Inferior parietal cortex (tissue), 1 donor: ENCODE results near the gene SPRN.
"Not testable (repeated sequence)": the region's sequence is repeated elsewhere in the genome, so short reads cannot be mapped to it uniquely, and the experiment has no call there.

Source experiments
- DNase-seq: peaks from one replicate; pipeline ENCODE4 v3.0.0-alpha.2; 2016; ENCODE audit errors: extremely low spot score

The SPRN gene

GRCh38 chr10:133456041-133456951, 31.9 kb upstream of the SPRN start:
- DNase-seq = no peak

- no peak for DNase-seq
Measured at GRCh38 chr10:133455611-133456031, 31.2 kb upstream of the SPRN start.

- DNase-seq = no peak
Measured at GRCh38 chr10:133455196-133455595, 30.8 kb upstream of the SPRN start.

DNA sequence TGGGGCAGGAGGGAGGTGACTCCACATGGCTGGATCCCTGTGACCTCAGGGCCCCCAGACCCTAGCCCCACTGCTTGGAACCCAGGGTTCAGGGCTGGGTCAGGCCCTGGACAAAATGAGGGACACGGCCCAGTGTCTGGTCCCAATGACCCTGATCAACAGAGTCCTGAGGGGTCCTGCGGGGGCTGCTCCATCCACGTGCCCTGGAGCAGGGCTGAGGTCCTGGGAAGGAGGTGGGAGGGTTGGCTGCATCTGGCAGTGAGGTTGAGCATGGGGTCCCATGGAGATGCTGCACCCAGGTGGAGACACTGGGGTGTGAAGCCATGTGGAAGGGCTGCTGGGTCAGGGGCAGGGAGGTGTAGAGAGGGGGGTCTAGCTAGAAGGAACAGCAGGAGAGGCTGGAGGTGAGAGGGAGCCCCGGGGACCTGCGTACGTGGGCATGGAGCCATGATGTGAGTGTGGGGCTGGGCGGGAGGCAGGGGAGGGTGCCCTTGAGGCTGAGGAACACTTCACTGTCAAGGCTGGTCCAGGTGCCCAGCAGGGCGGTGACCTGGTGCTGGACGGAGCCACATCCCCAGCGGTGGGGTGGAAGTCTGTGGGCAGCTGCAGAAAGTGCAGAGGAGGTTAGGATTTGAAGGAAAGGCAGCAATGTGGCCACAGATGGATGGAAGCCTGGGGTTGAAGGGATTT, 29.9 kb upstream of the SPRN start:
- DNase-seq = no peak

GRCh38 chr10:133453516-133454203, 29.2 kb upstream of the SPRN start, which contains the start of gene SCART1:
Gene SCART1 (plus strand): TSS chr10:133453945. CDS start chr10:133453998, 53 bp downstream.
- DNase-seq = no peak

DNA sequence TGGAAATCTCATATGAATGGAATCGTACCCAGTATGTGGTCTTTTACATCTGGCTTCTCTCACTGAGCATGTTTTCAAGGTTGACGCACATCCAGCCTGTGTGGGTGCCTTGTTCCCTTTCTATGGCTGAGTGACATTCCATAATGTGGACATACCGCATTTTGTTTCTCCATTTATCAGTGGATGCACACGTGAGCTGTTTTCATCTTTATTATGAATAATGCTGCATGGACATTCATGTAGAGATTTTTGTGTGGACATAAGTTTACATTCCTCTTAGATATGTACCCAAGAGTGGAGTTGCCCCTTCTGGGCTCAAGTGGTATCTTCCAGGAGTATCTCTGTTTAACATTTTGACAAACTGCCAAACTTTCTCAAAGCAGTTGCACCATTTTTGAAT, 28.0 kb upstream of the SPRN start:
- no peak for DNase-seq

DNA sequence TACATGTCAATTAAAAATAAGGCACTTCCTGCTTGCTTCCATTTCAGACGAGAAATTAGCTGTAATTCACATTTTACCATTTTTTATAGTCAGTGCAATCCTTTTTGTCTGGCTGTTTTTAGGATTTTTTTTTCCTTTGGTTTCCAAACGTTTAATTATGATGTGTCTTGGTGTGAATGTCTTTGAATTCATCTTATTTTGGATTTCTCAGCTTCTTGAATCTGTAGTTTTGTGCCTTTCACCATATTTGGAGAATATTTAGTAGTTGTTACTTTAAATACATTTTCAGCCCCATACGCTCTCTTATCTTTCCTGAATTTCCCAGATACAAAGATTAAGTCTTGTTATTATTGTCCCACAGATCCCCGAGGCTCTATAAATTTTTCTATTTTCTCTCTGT, 26.9 kb upstream of the SPRN start:
- DNase-seq = no peak

GRCh38 chr10:133448120-133448519, 23.7 kb upstream of the SPRN start:
- DNase-seq = no peak

DNA sequence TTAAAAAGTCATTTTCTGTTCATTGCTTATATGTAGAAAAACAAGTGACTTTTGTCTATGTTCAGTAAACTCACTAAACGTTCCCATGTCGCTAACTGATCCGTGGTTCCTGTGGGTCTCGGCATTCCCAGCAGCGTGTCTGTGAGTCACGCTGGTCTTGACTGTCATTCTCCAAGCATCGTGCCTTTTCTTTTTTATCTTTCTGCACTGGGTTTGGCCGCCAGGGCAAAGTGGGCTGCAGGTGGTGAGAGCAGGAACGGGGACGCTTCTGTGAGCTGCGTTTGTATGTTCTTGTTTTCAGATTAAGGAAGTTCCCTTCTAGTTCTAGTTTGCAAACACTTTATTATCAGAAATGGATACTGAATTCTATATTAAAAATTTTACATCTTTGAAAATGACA, 22.6 kb upstream of the SPRN start:
- no peak for DNase-seq

- DNase-seq = no peak
Measured at GRCh38 chr10:133445751-133446708, 21.6 kb upstream of the SPRN start.

GRCh38 chr10:133445268-133445732, 20.9 kb upstream of the SPRN start:
- DNase-seq = no peak

DNA sequence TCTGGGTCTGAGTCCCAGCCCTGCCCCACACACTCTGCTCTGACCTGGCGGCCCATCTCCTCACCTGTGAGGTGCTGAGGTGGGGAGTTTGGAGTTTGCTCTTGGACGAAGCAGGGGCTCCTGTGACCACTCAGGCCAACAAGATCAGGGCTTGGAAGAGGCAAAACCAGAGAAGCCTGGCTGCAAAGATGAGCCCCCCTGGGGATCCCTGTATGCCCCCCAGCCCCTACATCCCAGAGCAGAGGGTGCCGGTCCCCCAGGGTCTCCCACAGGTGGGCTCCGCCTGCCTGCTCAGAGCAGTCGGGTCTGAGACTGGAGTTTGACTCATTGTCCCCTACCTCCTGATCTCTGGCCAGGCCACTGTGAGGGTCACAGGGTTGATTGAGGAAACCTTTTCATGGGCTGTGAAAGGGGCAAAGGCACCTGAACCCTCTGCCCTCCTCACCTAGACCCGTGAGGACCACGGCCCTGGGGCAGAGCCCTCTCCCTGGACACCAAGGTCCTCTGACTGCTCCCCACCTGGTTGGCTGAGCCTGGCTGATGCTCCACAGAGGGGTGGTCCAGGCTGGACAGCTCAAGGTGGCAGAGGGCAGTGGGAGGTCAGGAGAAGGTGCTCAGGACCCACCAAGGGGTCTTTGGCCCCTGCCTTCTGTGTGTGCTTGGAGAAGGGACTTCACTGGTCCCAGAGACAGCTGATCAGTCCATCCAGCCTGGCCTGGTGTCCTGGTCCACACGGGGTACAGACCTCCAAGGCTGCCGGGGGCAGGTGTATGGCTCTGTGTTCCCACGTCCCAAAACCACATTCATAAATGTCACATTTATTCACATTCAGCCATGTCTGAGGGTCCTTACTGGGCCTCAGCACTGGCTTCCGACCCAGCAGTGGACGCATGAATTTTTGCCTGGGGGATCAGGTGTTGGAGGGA, 20.2 kb upstream of the SPRN start:
- DNase-seq = no peak

- DNase-seq = no peak
Measured at GRCh38 chr10:133442967-133443924, 18.8 kb upstream of the SPRN start.

- no peak for DNase-seq
Measured at GRCh38 chr10:133442191-133442966, 18.0 kb upstream of the SPRN start.

GRCh38 chr10:133441780-133442179, 17.4 kb upstream of the SPRN start:
- no peak for DNase-seq

- not testable (repeated sequence) for DNase-seq
Measured at GRCh38 chr10:133441356-133441755, 16.9 kb upstream of the SPRN start.

DNA sequence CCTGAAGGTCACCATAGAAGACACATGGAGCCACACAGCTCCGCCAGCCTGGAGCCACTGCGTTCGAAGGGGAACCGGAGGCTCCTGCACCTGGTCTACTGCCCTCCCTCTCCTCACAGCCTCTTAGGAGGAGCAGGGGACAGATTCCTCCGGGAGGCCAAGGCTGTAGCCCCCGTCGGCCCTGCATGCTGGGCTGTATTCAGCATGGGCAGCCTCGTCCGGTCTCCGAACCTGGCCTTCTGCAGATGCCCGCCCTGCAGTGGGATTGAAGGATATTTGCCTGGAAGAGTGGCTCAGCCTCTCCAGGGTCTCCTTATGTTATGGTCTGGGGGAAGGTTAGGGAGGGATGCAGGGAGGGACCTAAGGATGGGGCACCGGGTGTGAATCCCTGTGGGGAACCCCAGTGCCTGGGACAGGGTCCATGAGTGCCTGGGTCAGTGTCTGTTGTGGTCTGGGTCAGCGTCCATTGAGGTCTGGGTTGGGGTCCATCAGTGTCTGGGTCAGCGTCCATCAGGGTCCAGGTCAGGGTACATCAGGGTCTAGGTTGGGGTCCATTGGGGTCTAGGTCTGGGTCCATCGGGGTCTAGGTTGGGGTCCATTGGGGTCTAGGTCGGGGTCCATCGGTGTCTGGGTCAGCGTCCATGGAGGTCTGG, 16.3 kb upstream of the SPRN start:
- DNase-seq = no peak
